ENCODE data around the gene MRPS34.
A peak's percentile ranks its signal among the peaks of the same experiment; 100 is the strongest.

Gene MRPS34

GRCh38 chr16:1786242-1787055 is 13.5 kb upstream of the MRPS34 start:
- TF ChIP-seq ZNF692 (tag by site-specific recombination; IDR thresholded peaks at IDR 0.05) (no peak), ATF2 (tag by site-specific recombination; IDR thresholded peaks at IDR 0.05; ENCODE audit: low read depth) (no peak), HIC1 (tag by site-specific recombination; IDR thresholded peaks at IDR 0.05) (peak; percentile 63; the same call in 1 of the 2 replicates)
- Histone ChIP-seq H3K4me1 (ENCODE audit: control insufficient read depth, insufficient read depth, low read length) (0 out of 2 replicates have a peak, but pooled peaks cover 2% of the 10 kb centered on the region), H3K9me3 (ENCODE audit: control insufficient read depth, insufficient read depth, low read depth, low read length) (no peaks in the 10 kb centered on the region), H3K36me3 (ENCODE audit: control insufficient read depth in 2 of 2, insufficient read depth in 1 of 2, low read length in 2 of 2) (peaks cover 11 to 60% of the 10 kb centered on the region in 2 experiments; a peak in 2 of 3 replicates), H3K4me3 (ENCODE audit: low read depth, low read length) (no peak overlapping the region), H3K27ac (ENCODE audit: extremely low read depth, low read depth, low read length) (no peak overlapping the region)
- CTCF ChIA-PET: no interaction called here
- POLR2A ChIA-PET: no interaction called here

GRCh38 chr16:1785846-1786170 is 12.9 kb upstream of the MRPS34 start:
- H3K4me3 ChIP-seq (ENCODE audit: low read depth, low read length): no peak overlapping the region
- ChIA-PET CTCF (no interaction called here), POLR2A (no interaction called here)
- TF ChIP-seq REPIN1 (tag by site-specific recombination; IDR thresholded peaks at IDR 0.05; ENCODE audit: low read depth): no peak
- TF ChIP-seq MYNN (tag by site-specific recombination; IDR thresholded peaks at IDR 0.05; ENCODE audit: borderline replicate concordance): no peak
- peak; percentile 23; the same call in 1 of the 2 replicates for TF ChIP-seq ZNF600 (tag by site-specific recombination; IDR thresholded peaks at IDR 0.05)
- H3K36me3 ChIP-seq (ENCODE audit: control insufficient read depth in 2 of 2, insufficient read depth in 1 of 2, low read length in 2 of 2): peaks cover 12 to 58% of the 10 kb centered on the region in 2 experiments; a peak in 2 of 3 replicates
- no peak overlapping the region for H3K27ac ChIP-seq (ENCODE audit: extremely low read depth, low read depth, low read length)
- no peaks in the 10 kb centered on the region for H3K9me3 ChIP-seq (ENCODE audit: control insufficient read depth, insufficient read depth, low read depth, low read length)
- H3K4me1 ChIP-seq (ENCODE audit: control insufficient read depth, insufficient read depth, low read length): peaks cover 6% of the 10 kb centered on the region

GRCh38 chr16:1784977-1785845 is 12.3 kb upstream of the MRPS34 start:
- CTCF ChIA-PET: interaction anchor here (0.6 kb wide), 1 partner anchor 11 kb away, joined by 3 read pairs; no protein-coding TSS in a partner anchor
- Histone ChIP-seq H3K4me1 (ENCODE audit: control insufficient read depth, insufficient read depth, low read length) (peaks cover 6% of the 10 kb centered on the region), H3K4me3 (ENCODE audit: low read depth, low read length) (no peak overlapping the region), H3K27ac (ENCODE audit: extremely low read depth, low read depth, low read length) (no peak overlapping the region), H3K36me3 (ENCODE audit: control insufficient read depth in 2 of 2, insufficient read depth in 1 of 2, low read length in 2 of 2) (peaks cover 15 to 61% of the 10 kb centered on the region in 2 experiments; a peak in 2 of 3 replicates), H3K9me3 (ENCODE audit: control insufficient read depth, insufficient read depth, low read depth, low read length) (no peaks in the 10 kb centered on the region)
- TF ChIP-seq ZNF423 (tag by site-specific recombination; IDR thresholded peaks at IDR 0.05): no peak
- no peak for TF ChIP-seq ZNF830 (tag by site-specific recombination; IDR thresholded peaks at IDR 0.05; ENCODE audit: low read depth)
- TF ChIP-seq KLF1 (tag by site-specific recombination; IDR thresholded peaks at IDR 0.05): no peak
- TF ChIP-seq ZSCAN30 (tag by site-specific recombination; IDR thresholded peaks at IDR 0.05): no peak
- TF ChIP-seq ZNF645 (tag by site-specific recombination; IDR thresholded peaks at IDR 0.05): no peak
- TF ChIP-seq ZBTB20 (tag by site-specific recombination; IDR thresholded peaks at IDR 0.05): no peak
- no peak for TF ChIP-seq ZNF37A (tag by site-specific recombination; IDR thresholded peaks at IDR 0.05)
- POLR2A ChIA-PET: no interaction called here
